HepG2 (cell line): Measurements from ENCODE around the gene EPHA5. TPM values are rescaled to one million over a fixed set of nuclear protein-coding genes. Genes with fewer than 3 reads are reported as not detected.

Experiments
- ATAC-seq: fragments of 200-7000 bp; cut with Tn5 transposase; 3 replicates; pipeline ENCODE4 v1.9.1; 2020; ENCODE audit warnings: mild to moderate bottlenecking, moderate library complexity
- BruUV-seq: library from RNA; stranded (reverse); fragments of 400-500 nt; replicated peaks from 2 replicates; lab custom pipeline; 2021; lab: Mats Ljungman, UMichigan
- CTCF ChIA-PET: fragments of 300-600 bp; formaldehyde crosslinking; extraction: SDS; loops from one replicate; lab custom pipeline; 2021; ENCODE audit warnings: low total read pairs, inconsistent platforms, low intra/inter-chr PET ratio; lab: Yijun Ruan, JAX
- POLR2A ChIA-PET: fragments of 350-600 bp; sonication (Branson Sonifier 250); formaldehyde crosslinking; loops from one replicate; lab custom pipeline; 2020; ENCODE audit warnings: antibody characterized with exemption, inconsistent platforms; lab: Yijun Ruan, JAX
- DNase-seq: peaks from one replicate; pipeline ENCODE4 v3.0.0-alpha.2; 2015; ENCODE audit warnings: low spot score
- FAIRE-seq: peaks from 3 replicates; lab custom pipeline; 2011; peaks lifted over from hg19 to GRCh38; lab: Jason Lieb, UNC
- H2AFZ ChIP-seq: one replicate; pipeline ENCODE4 v1.6.1; 2011; ENCODE audit warnings: low read length, inconsistent platforms
- H3K27ac ChIP-seq: fragments of 300-600 bp; 3 replicates; pipeline ENCODE4 v1.8.0; 2011; ENCODE audit warnings: mixed run types, mild to moderate bottlenecking, mixed read lengths, low read length, inconsistent platforms; ENCODE audit not compliant: insufficient read depth; ENCODE audit errors: extremely low read length
- H3K27me3 ChIP-seq, 2 experiments: fragments of 200-600 bp in 1 of 2; 2 replicates in 1 of 2; 3 replicates in 1 of 2; pipeline versions ENCODE4 v1.6.0 to v1.8.0; 2011; ENCODE audit warnings: low read length in 2 of 2, mild to moderate bottlenecking in 2 of 2, moderate library complexity in 2 of 2, inconsistent platforms in 1 of 2; ENCODE audit not compliant: insufficient read depth in 2 of 2, control insufficient read depth in 1 of 2
- H3K36me3 ChIP-seq, 2 experiments: fragments of 200-600 bp in 1 of 2; replicated peaks in 1 of 2; 2 replicates in 1 of 2; 3 replicates in 1 of 2; pipeline versions ENCODE4 v1.5.1 to v1.8.0; 2011; ENCODE audit warnings: low read length in 2 of 2, inconsistent platforms in 1 of 2; ENCODE audit not compliant: insufficient read depth in 2 of 2, control insufficient read depth in 1 of 2
- H3K4me1 ChIP-seq: 2 replicates; pipeline ENCODE4 v1.5.1; 2012; ENCODE audit warnings: low read length, inconsistent platforms; ENCODE audit not compliant: insufficient read depth
- H3K4me2 ChIP-seq: 2 replicates; pipeline ENCODE4 v1.6.0; 2011; ENCODE audit warnings: low read depth, low read length, inconsistent platforms
- H3K4me3 ChIP-seq, 3 experiments: fragments of 200-600 bp in 1 of 3; sonication (generic), shearing (Covaris generic) in 1 of 3; replicated peaks in 1 of 3; 2 replicates each; pipeline ENCODE4 v1.5.1; 2011 to 2016; ENCODE audit warnings: low read length in 3 of 3, inconsistent platforms in 2 of 3, low read depth in 2 of 3, mild to moderate bottlenecking in 2 of 3, control low read depth in 1 of 3, mixed read lengths in 1 of 3; ENCODE audit not compliant: insufficient read depth in 1 of 3
- H3K79me2 ChIP-seq: one replicate; pipeline ENCODE4 v1.6.1; 2011; ENCODE audit warnings: low read length, inconsistent platforms; ENCODE audit not compliant: insufficient read depth
- H3K9ac ChIP-seq: 2 replicates; pipeline ENCODE4 v1.6.0; 2011; ENCODE audit warnings: mild to moderate bottlenecking, low read depth, low read length, inconsistent platforms; ENCODE audit not compliant: insufficient read depth
- H3K9me3 ChIP-seq: 2 replicates; pipeline ENCODE4 v1.5.1; 2012; ENCODE audit warnings: mild to moderate bottlenecking, low read length
- H4K20me1 ChIP-seq: 2 replicates; pipeline ENCODE4 v1.6.0; 2011; ENCODE audit warnings: inconsistent platforms, mild to moderate bottlenecking, low read length, moderate library complexity; ENCODE audit not compliant: insufficient read depth
- HES4 ChIP-seq: sonication (generic); formaldehyde crosslinking; IDR thresholded peaks from 2 replicates; pipeline ENCODE4 v1.9.0; 2021; ENCODE audit warnings: mild to moderate bottlenecking, missing genetic modification reagents, borderline replicate concordance
- IRF2 ChIP-seq: IDR thresholded peaks from 2 replicates; pipeline ENCODE4 v1.6.1; 2018; ENCODE audit warnings: missing genetic modification reagents, missing compliant biosample characterization
- KDM5B ChIP-seq: sonication (generic); formaldehyde crosslinking; IDR thresholded peaks from 2 replicates; pipeline ENCODE4 v1.4.0; 2020; ENCODE audit warnings: missing genetic modification reagents, mild to moderate bottlenecking, borderline replicate concordance
- SCMH1 ChIP-seq: sonication (generic); formaldehyde crosslinking; IDR thresholded peaks from 2 replicates; pipeline ENCODE4 v1.9.0; 2021; ENCODE audit warnings: missing genetic modification reagents, mild to moderate bottlenecking, borderline replicate concordance
- SMAD3 ChIP-seq: sonication (generic); formaldehyde crosslinking; IDR thresholded peaks from 2 replicates; pipeline ENCODE4 v1.4.0; 2020; ENCODE audit warnings: missing genetic modification reagents
- SMYD3 ChIP-seq: sonication (generic); formaldehyde crosslinking; IDR thresholded peaks from 2 replicates; pipeline ENCODE4 v1.8.1; 2023; ENCODE audit warnings: mild to moderate bottlenecking, missing genetic modification reagents
- SNAPC5 ChIP-seq: sonication (generic); formaldehyde crosslinking; IDR thresholded peaks from 2 replicates; pipeline ENCODE4 v1.8.1; 2023; ENCODE audit warnings: mild to moderate bottlenecking, missing genetic modification reagents, borderline replicate concordance
- SOX5 ChIP-seq: IDR thresholded peaks from 2 replicates; pipeline ENCODE4 v1.6.1; 2016; ENCODE audit warnings: borderline replicate concordance
- TEAD3 ChIP-seq: optimal IDR thresholded peaks from 2 replicates; pipeline ENCODE3; 2016; ENCODE audit warnings: borderline replicate concordance
- ZFP36L1 ChIP-seq: sonication (generic); formaldehyde crosslinking; IDR thresholded peaks from 2 replicates; pipeline ENCODE4 v1.8.0; 2022; ENCODE audit warnings: mild to moderate bottlenecking, missing genetic modification reagents, moderate library complexity
- ZHX1 ChIP-seq: sonication (generic); formaldehyde crosslinking; IDR thresholded peaks from 2 replicates; pipeline ENCODE4 v1.8.1; 2022; ENCODE audit warnings: low read depth, mild to moderate bottlenecking, missing genetic modification reagents
- ZKSCAN5 ChIP-seq: sonication (generic); formaldehyde crosslinking; IDR thresholded peaks from 2 replicates; pipeline ENCODE4 v1.5.1; 2020; ENCODE audit warnings: mild to moderate bottlenecking, missing genetic modification reagents
- ZNF3 ChIP-seq: IDR thresholded peaks from 2 replicates; pipeline ENCODE4 v1.7.0; 2017; ENCODE audit warnings: inconsistent platforms
- WGBS: methylation state at CpG from one replicate; pipeline ENCODE4 v1.1.6; 2017; ENCODE audit warnings: low lambda C conversion rate; 5-methylcytosine and 5-hydroxymethylcytosine counted together
- in situ Hi-C: cut with HindIII; loops from 2 replicates; pipeline ENCODE4 v1.10.0; 2017; ENCODE audit warnings: low pct_unique_long_range_greater_than_20kb; ENCODE audit not compliant: extremely low pct_ligation_motif_present
- intact Hi-C: fragments of 100-400 bp; cut with micrococcal nuclease; formaldehyde crosslinking; loops from one replicate; pipeline ENCODE4 v1.10.0; 2022; ENCODE audit not compliant: unreplicated experiment
- polyA plus RNA-seq, 8 experiments: library from polyadenylated mRNA; depleted of rRNA in 3 of 8; stranded (reverse) in 7 of 8; unstranded in 1 of 8; fragments of >200 nt; fragmentation: Illumina TruSeq in 4 of 8; extraction: Trizol in 4 of 8; gene quantifications; 2 replicates each; pipeline versions ENCODE4 v1.2.1 to v1.2.3, GENCODE V29; 2011 to 2016; ENCODE audit warnings: low read depth in 4 of 8, missing spikeins in 1 of 8, mixed read lengths in 1 of 8; ENCODE audit not compliant: insufficient read depth in 1 of 8
- total RNA-seq, 5 experiments: library from RNA; depleted of rRNA; stranded (reverse); fragments of >200 nt; fragmentation: Illumina TruSeq; extraction: Trizol; gene quantifications; 2 replicates each; pipeline ENCODE4 v1.2.3, GENCODE V29; 2016; ENCODE audit warnings: low read depth in 1 of 5
- TF ChIP-seq, protein P1 (sequence below): sonication (generic); formaldehyde crosslinking; IDR thresholded peaks from 2 replicates; pipeline ENCODE4 v1.4.0; 2020; ENCODE audit warnings: low read depth, mild to moderate bottlenecking, missing genetic modification reagents
- TF ChIP-seq, protein P2 (sequence below): fragments of 450-650 bp; IDR thresholded peaks from 2 replicates; pipeline ENCODE4 v1.6.1; 2016
- TF ChIP-seq, protein P3 (sequence below): sonication (generic); formaldehyde crosslinking; IDR thresholded peaks from 2 replicates; pipeline ENCODE4 v1.4.0; 2020; ENCODE audit warnings: missing genetic modification reagents, borderline replicate concordance
- TF ChIP-seq, protein P4 (sequence below): sonication (generic); formaldehyde crosslinking; IDR thresholded peaks from 2 replicates; pipeline ENCODE4 v1.4.0; 2020; ENCODE audit warnings: mild to moderate bottlenecking, missing genetic modification reagents

The EPHA5 gene
- total and polyA plus RNA-seq, 2 of the 13 experiments (the other 11 are each of a cell fraction or from before 2014, with no cell fraction given) = not detected

DNA sequence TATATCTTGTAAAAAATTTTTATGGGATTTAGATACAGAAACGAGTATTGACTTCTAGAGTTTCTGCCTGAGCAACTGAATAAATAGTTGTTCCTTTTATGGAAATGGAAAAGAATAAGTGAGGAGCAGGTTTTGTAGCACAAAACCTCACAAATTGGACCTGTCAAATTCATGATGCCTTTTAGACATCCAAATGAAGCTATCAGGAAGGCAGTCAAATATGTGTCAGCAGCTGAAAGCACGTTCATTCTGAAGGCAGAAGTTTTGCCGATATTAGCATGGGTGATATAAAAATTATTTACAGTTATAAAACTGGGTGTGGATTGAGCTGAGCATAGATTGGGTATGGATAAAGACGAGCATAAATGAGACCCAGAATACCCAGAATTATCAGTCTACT lies 374.0 kb downstream of the EPHA5 start:
- Histone ChIP-seq H3K79me2 (no peaks in the 10 kb centered on the region), H3K27ac (no peak overlapping the region), H3K9me3 (no peaks in the 10 kb centered on the region), H3K27me3 (no peaks in the 10 kb centered on the region), H4K20me1 (no peaks in the 10 kb centered on the region), H2AFZ (no peak overlapping the region), H3K4me2 (no peak overlapping the region), H3K9ac (no peak overlapping the region), H3K4me1 (no peaks in the 10 kb centered on the region), H3K36me3 (no peaks in the 10 kb centered on the region), H3K4me3 (no peak overlapping the region)
- CTCF ChIA-PET = no interaction called here
- whole genome bisulfite sequencing = under 1% methylated on average over 4 of the region's 4 CpGs
- intact Hi-C loops = no loop called here
- FAIRE-seq (no peak), DNase-seq (no peak), ATAC-seq (no peak)
- BruUV-seq = no TSS peak
- POLR2A ChIA-PET = no interaction called here
- in situ Hi-C loops = no loop called here
- TF ChIP-seq IRF2 (CRISPR knock-in tag) (no peak), ZFP36L1 (no peak), HES4 (CRISPR knock-in tag) (no peak), KDM5B (no peak), SNAPC5 (no peak), SCMH1 (CRISPR knock-in tag) (no peak), SOX5 (CRISPR knock-in tag) (no peak), SMAD3 (CRISPR knock-in tag) (no peak), TEAD3 (no peak), ZNF3 (CRISPR knock-in tag) (no peak), SMYD3 (no peak), ZKSCAN5 (CRISPR knock-in tag) (no peak), ZHX1 (CRISPR knock-in tag) (no peak)
- TF ChIP-seq, protein P1, sequence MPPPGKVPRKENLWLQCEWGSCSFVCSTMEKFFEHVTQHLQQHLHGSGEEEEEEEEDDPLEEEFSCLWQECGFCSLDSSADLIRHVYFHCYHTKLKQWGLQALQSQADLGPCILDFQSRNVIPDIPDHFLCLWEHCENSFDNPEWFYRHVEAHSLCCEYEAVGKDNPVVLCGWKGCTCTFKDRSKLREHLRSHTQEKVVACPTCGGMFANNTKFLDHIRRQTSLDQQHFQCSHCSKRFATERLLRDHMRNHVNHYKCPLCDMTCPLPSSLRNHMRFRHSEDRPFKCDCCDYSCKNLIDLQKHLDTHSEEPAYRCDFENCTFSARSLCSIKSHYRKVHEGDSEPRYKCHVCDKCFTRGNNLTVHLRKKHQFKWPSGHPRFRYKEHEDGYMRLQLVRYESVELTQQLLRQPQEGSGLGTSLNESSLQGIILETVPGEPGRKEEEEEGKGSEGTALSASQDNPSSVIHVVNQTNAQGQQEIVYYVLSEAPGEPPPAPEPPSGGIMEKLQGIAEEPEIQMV (CRISPR knock-in tag) = no peak
- TF ChIP-seq, protein P2, sequence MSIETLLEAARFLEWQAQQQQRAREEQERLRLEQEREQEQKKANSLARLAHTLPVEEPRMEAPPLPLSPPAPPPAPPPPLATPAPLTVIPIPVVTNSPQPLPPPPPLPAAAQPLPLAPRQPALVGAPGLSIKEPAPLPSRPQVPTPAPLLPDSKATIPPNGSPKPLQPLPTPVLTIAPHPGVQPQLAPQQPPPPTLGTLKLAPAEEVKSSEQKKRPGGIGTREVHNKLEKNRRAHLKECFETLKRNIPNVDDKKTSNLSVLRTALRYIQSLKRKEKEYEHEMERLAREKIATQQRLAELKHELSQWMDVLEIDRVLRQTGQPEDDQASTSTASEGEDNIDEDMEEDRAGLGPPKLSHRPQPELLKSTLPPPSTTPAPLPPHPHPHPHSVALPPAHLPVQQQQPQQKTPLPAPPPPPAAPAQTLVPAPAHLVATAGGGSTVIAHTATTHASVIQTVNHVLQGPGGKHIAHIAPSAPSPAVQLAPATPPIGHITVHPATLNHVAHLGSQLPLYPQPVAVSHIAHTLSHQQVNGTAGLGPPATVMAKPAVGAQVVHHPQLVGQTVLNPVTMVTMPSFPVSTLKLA = no peak
- TF ChIP-seq, protein P3, sequence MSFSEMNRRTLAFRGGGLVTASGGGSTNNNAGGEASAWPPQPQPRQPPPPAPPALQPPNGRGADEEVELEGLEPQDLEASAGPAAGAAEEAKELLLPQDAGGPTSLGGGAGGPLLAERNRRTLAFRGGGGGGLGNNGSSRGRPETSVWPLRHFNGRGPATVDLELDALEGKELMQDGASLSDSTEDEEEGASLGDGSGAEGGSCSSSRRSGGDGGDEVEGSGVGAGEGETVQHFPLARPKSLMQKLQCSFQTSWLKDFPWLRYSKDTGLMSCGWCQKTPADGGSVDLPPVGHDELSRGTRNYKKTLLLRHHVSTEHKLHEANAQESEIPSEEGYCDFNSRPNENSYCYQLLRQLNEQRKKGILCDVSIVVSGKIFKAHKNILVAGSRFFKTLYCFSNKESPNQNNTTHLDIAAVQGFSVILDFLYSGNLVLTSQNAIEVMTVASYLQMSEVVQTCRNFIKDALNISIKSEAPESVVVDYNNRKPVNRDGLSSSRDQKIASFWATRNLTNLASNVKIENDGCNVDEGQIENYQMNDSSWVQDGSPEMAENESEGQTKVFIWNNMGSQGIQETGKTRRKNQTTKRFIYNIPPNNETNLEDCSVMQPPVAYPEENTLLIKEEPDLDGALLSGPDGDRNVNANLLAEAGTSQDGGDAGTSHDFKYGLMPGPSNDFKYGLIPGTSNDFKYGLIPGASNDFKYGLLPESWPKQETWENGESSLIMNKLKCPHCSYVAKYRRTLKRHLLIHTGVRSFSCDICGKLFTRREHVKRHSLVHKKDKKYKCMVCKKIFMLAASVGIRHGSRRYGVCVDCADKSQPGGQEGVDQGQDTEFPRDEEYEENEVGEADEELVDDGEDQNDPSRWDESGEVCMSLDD (CRISPR knock-in tag) = no peak
- TF ChIP-seq, protein P4, sequence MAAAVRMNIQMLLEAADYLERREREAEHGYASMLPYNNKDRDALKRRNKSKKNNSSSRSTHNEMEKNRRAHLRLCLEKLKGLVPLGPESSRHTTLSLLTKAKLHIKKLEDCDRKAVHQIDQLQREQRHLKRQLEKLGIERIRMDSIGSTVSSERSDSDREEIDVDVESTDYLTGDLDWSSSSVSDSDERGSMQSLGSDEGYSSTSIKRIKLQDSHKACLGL (CRISPR knock-in tag) = no peak
